GM19025 (cell line): ENCODE results near the gene TMEM18.

Experiments used
- ATAC-seq: cut with Tn5 transposase; IDR thresholded peaks from one replicate; pipeline ENCODE4 v1.9.1; 2021; ENCODE audit warnings: mild to moderate bottlenecking, low read depth, moderate library complexity; ENCODE audit not compliant: unreplicated experiment

Gene TMEM18

DNA sequence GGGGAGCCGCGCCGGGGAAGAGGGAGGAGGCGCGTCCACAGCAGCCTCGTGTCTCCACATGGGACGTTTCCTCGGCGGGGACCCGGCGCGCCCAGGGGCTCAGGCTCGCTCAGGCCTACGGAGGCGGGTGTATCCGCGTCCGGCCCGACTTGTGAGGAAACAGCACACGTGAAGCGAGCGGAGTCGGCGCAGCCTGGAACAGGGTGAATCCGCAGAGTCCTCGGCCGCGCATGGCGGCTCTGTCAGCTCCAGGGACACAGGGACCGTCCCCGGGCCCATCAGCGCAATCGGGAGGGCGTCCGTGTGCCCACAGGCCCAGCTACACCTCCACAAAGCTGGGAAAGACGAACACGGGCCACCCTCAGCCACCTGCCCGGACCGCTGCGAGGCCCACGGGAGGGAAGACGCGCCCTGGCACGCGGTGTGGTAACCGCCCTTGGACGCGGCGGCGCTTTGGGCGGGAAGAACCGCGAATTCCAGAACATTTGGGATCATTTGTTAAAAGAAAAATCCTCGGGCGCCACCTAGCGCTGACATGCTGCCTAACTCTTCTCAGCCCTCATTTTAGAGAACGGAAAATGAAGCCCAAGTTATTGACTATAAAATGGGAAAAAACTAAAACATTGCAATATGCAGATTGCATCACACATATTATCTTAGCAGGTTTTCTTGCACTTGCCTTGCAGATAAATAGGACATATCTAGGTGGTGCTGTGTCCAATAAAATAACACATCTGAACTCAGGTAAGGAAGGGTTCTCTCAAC, 40.4 kb downstream of the TMEM18 start:
- ATAC-seq, result no peak

- no peak for ATAC-seq
These were observed 41.3 kb downstream of the TMEM18 start for GRCh38 chr2:635687-636621.

DNA sequence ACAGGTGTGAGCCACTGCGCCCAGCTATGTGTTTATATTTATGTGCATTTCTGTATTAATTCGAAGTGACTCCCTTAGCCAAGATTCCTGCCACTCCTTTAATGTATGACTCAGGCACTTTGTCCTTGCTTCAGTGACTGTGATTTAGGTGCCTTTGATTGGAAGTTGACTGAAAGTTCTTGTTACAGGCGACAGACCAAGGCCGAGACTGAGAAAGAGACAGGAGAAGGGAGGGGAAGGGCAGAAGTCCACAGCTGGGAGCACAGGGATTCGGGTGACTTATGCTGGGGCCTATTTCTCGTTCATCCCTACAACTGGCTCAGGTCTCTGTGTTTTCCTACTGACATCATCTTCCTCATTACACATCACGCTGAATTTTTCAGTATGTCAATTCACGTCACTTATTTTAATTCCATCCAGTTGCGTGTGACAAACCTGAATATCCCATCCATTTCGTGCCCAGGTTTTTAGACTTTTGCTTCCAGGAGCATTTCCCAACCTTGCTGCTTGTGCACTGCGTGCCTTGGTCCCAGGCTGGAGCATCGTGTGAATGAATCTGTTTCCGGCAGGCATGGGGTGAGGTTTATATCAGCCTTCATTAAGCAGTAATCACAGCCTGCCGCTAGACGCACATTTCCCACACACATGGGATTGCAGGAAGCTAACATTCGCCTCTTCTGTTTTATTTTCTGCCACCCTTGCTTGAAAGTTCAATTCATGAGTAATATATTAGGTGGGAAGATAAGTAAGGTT, 42.4 kb downstream of the TMEM18 start:
- ATAC-seq, result no peak

- ATAC-seq, result no peak
These were observed 43.2 kb downstream of the TMEM18 start for GRCh38 chr2:634041-634440.

GRCh38 chr2:633371-633770, 43.8 kb downstream of the TMEM18 start:
- ATAC-seq, result no peak

DNA sequence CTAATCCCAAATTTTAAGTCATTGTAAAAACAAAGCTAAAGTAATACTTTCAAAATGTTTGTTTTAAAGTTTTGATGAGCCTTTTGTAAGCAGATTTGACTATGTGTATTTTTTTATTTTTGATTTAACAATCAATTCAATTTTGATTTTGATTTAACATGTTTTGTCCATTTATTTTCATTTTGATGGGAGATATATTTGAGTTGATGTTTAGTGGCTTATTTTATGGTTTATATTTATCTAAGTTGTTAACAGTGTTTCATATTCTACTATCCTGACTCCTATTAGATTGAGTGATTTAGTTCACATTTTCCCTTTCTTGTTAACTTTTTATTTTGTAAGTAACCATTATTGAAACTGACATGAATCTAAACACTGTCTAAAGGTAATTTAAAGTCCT, 44.7 kb downstream of the TMEM18 start:
- ATAC-seq, result no peak

DNA sequence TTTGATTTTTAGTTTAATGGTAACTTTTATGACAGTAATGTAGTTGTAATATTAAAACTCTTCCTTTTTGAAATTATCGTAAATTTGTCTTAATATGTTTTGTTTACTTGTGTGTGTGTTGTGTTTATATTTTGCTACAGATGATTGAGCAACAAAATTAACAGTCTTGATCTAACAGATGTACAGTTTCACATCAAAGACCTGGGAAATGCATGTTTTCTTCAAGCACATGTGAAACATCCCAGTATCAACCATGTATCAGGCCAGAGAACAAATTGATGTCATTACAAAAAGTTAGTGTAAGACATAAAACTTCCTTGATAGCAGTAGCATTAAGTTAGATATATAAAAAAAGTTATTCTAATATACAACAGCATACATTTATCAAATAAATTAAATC, 45.5 kb downstream of the TMEM18 start:
- no peak for ATAC-seq

DNA sequence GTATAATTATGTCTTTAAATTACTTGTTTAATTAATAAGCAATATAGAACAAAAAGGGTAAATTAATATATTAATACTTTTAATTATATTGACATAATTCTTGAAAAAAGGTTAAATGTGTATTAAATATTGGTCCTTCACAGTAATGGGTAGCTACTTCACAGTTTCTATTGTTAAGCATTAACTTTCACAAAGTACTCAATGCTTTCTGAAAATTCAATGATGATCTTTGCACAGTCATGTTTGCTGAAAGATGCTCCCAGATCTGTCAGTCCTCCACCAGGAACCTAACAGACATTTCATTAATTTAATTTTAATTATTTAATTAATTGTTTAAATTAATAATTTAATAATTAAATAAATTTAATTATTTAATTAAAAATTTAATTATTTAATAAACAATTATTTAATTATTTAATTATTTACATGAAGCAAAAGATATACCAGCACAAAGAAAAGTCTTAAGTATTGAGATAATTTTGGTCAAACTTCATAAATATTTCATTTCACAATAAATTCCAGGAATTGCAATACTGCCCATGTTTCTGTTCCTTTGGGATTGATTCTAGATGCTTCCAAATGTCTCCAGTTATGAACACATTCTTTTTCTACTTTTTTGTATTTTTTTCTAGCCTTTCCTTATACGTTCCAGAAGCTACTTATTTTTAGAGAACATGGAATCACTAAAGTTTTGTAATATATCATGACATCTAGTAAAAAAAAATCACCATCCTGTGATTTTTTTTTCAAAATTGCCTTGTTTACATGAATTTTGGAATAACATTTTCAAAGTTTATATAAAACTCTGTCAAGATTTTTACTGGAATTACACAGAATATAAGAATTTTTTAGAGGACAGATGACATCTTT, 46.5 kb downstream of the TMEM18 start:
- no peak for ATAC-seq

- ATAC-seq, result no peak
These were observed 47.2 kb downstream of the TMEM18 start for GRCh38 chr2:629961-630360.

GRCh38 chr2:628651-629050, 48.6 kb downstream of the TMEM18 start:
- no peak for ATAC-seq

GRCh38 chr2:627926-628560, 49.2 kb downstream of the TMEM18 start:
- ATAC-seq, result no peak

DNA sequence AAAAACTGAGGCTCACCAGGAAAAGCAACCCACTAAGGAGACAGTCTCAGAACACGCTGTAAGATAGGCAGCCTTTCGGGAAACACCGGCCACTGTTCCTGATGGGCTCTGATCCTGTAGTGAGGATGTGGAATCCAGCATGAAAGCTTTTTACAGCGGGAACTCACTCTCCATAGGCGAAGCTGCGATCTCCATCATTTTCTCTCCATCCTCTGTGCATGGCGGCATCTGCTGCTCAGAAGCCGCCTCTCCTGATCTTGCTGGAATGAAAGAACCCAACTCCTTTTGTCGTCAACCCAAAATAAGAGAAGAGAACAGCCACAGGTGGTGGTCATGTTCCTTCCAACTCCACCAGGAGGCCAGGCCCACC, 49.9 kb downstream of the TMEM18 start:
- ATAC-seq, result no peak

DNA sequence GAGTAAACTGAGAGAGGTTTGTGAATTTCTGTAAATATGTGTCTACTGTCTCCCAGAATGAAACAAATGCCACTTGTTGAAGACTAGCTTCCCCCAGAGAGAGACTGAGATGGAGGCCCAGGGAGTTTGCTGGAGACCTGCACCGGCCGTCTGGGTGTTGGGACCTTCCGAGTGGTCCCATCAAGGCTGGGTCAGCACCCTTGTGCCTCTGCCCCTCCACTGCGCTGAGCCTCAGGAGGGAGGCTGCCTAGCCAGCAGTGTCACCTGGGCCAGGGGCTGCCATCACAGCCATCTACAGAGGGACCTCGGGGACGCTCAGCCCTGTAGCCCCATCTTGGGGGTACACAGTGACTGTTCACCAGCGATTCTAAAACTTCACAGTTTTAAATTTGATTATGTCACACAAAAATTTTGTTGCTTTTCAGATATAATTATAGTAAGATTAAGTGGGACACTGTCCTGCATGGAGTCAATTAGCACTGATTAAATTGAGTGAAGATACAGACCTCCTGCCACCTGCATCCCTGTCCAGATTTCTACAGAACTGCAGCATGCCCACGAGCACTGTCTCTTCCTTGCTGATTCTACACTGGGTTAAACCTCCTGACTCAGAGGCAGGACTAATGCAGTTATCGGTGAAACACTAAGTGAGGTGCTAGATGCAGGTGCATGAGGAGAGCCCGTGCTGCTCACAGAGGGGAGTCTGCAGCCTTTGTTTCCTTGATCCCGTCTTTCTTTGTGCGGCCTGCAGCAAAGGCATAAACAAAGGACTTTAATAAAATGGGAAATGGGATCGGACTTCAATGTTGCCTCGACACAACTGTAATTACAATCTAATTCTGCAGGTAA, 50.5 kb downstream of the TMEM18 start:
- no peak for ATAC-seq

- ATAC-seq, result no peak
These were observed 51.5 kb downstream of the TMEM18 start for GRCh38 chr2:625415-626333.

GRCh38 chr2:624551-625347, 52.5 kb downstream of the TMEM18 start:
- ATAC-seq, result no peak

DNA sequence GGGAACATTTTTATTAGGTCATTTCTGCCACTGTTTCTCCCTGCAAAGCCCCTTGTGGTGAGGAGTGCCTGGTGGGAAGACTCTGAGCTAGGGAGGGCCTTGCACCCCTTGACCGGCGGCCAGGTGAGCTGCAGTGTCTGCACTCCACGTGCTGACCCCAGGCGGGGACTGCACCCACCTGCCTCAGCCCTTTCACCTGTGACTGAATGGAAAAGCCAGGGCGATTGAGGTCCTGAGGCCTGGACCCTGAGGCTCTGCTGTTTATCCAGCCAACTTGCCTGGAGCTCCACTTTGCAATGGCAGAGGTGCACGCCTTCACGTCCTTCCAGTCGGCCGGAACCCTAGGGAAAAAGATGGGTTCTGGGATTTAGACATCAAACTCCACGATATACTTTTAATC, 53.1 kb downstream of the TMEM18 start:
- no peak for ATAC-seq
